GM12801 (cell line): ENCODE measurements around the gene SOS2.

Experiments used
- TF ChIP-seq, protein P1 (sequence below): IDR thresholded peaks from one replicate; pipeline ENCODE4 v1.5.1; 2011; ENCODE audit warnings: control low read depth; ENCODE audit not compliant: insufficient read length; ENCODE audit errors: extremely low read depth

SOS2 gene

GRCh38 chr14:50231475-50232275 is at the start of gene SOS2:
SOS2 (minus strand) TSS chr14:50231578; CDS start chr14:50231283, 295 bp downstream.
- TF ChIP-seq, protein P1, sequence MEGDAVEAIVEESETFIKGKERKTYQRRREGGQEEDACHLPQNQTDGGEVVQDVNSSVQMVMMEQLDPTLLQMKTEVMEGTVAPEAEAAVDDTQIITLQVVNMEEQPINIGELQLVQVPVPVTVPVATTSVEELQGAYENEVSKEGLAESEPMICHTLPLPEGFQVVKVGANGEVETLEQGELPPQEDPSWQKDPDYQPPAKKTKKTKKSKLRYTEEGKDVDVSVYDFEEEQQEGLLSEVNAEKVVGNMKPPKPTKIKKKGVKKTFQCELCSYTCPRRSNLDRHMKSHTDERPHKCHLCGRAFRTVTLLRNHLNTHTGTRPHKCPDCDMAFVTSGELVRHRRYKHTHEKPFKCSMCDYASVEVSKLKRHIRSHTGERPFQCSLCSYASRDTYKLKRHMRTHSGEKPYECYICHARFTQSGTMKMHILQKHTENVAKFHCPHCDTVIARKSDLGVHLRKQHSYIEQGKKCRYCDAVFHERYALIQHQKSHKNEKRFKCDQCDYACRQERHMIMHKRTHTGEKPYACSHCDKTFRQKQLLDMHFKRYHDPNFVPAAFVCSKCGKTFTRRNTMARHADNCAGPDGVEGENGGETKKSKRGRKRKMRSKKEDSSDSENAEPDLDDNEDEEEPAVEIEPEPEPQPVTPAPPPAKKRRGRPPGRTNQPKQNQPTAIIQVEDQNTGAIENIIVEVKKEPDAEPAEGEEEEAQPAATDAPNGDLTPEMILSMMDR: no peak

GRCh38 chr14:50272498-50272897 is 41.1 kb upstream of the SOS2 start:
- TF ChIP-seq, protein P1: no peak

GRCh38 chr14:50270932-50271331 is 39.6 kb upstream of the SOS2 start:
- TF ChIP-seq, protein P1: no peak

GRCh38 chr14:50265029-50265428 is 33.7 kb upstream of the SOS2 start:
- TF ChIP-seq, protein P1: no peak

DNA sequence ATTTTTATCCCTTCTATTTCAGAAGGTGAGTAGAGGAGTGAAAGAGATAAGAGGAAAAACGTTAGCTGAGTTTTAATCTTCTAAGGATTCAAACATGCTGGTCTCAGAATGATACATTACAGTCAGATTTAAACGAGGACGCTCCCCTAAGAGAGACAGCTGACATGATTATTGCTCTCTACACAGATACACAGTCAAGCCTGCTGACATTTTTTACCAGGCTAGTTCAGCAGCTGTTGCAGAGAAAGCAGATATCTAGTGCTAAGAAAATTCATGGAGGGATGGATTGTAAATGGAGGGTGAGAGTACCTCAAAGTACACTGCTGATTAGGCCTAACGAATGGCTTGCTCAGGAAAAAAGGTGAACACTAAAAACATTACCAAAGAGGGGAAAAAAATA is 31.9 kb upstream of the SOS2 start:
- TF ChIP-seq, protein P1: no peak

DNA sequence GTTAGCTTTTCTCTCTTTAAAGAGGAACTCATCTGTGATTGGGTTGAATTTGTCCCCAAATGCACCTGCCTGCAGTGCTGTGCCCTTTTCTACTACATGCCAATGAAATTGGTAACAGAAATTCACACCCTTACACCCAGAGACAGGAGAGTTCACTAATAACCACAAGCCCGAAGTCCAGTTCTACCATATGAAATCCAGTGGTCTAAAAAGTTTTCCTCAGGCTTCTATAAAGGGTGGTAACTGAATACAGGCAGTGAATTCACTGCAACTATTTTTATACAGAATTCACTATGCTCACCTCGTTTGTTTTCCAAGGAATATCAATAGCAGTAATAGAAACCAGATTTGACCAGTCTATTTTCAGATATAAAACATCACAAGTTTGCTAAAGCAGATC is 31.5 kb upstream of the SOS2 start:
- TF ChIP-seq, protein P1: no peak

DNA sequence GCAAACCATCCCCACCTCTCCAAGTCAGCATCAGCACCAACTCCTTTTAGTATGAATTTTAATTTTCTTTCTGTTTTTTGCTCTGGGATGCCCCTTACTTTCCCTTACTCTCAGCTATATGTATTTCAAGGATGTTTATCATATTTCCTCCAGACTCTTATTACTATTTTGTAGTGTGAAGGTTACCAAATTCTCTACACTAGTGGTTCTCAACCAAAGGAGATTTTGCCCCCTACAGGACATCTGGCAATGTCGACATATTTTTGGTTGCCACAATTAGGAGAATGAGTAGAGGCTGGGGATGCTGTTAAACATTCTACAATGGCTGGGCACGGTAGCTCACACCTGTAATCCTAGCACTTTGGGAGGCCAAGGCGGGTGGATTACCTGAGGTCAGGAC is 29.1 kb upstream of the SOS2 start:
- TF ChIP-seq, protein P1: no peak

DNA sequence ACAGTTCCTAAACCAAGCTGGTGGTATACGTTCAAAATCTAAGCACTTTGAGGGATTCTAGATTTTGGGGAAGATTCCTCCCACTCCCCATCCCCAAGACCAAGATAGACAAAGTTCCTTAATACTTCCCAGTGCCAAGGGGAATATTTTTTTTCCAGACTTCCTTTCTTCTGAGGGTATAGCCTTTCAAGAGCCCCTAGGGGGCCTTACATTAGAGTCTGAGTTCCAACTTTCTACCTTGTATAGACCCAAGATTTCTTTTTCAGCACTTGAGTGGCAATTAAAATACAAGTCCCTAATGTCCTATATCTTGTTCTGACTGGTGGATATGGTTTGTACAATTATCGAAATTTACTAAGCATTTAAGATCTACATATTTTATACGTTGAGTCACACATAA is 28.7 kb upstream of the SOS2 start:
- TF ChIP-seq, protein P1: no peak
